NCI-H1105 (cell line): ENCODE results near the gene LMF1.

ENCODE experiments used
- DNase-seq: peaks from one replicate; lab custom pipeline; 2025; lab: John Stamatoyannopoulos, UW

Gene LMF1

DNA sequence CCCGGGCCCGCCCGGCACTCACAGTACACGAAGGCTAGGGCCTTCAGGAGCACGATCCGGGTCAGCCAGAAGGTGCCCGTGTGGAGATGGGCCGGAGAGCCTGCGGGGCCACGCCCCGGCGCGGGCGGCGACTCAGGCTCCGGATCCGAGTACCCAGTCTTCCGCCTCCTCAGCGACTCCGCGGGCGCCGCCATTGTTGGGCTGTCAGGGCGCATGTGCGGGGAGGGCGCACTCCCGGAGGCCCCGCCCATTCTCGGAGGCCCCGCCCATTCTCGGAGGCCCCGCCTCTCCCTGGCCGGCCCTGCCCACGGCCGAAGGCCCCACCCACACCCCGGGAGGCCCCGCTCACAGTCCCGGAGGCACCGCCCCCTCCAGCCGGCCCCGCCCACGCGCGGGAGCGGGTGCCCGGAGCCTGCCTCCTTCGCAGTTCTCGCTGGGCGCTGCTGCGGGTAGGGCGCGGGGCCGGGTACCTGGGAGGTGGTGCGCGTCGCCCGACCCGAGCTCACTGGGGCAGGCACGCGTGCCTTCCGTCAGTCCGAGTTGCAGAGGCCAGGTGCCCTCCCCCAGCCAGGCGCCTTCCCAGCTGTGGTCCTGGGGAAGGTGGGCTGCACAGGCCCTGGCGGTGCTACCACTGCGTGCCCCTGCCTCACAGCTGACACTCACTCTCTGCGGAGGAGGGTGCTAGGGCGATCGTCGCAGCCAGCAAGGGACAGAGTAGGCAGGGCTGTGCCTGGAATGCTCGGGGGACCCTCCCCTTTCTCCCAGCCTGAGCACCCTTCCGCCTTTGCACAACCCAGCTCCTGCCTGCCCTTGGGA is at the start of gene LMF1:
TSS of gene LMF1 (minus strand) at position 219 of the 816 bp plus-strand sequence. CDS start at position 215, 4 bp downstream.
- DNase-seq = peak; percentile 83

- DNase-seq = no peak
These were observed 49.3 kb upstream of the LMF1 start for GRCh38 chr16:1020091-1020399.

GRCh38 chr16:1019231-1020090 is 48.7 kb upstream of the LMF1 start:
- no peak for DNase-seq

- no peak for DNase-seq
These were observed 47.8 kb upstream of the LMF1 start for GRCh38 chr16:1018447-1019198.

DNA sequence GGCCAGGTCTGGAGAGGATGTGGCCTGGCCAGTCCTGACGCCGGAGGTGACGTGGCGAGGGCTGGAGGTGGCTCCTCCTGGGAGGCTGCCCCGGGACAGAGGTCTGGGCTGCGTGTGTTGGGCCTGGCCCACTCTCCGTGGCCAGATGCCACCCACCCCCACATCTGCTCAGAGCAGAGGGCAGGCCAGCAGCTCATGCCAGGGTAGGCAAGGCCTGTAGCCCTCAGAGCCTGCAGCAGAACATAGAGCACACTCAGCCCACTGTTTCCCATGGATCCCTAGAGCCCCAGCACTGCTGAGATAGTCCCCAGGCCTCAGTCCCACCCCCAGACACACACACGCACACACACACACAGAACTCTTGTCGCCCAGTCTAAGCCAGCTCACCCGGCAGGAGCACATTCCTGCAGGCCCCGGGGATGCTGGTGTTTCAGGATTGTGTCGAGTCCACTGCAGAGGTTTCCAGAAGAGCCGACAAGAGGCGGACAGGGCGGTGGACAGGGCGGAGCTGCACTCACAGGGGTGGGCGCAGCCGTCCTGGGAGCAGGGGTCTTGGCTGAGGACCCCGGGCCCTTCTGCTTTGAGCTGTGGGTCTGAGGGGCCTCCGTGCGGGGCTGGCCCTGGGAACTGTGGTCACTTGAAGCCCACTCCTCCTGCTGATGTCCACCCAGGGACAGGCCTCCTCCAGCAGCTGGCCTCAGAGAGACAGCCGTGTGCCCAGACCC is 44.1 kb upstream of the LMF1 start:
- no peak for DNase-seq

GRCh38 chr16:1014221-1014620 is 43.4 kb upstream of the LMF1 start:
- no peak for DNase-seq

DNA sequence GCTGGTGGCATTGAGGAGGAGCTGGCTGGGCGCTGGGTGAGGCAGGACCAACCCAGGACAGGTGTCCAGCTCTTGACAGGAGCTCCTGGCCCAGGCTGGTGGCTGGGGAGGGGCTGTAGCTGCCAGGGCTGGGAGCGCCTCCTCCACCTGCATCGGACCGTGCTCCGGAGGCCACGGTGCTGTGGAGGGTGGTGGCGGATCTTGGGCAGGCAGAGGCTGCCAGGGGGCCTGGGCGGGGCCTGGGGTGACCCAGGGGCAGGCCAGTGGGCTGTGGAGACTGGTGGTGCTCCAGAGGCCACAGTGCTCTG is 42.8 kb upstream of the LMF1 start:
- DNase-seq = no peak

DNA sequence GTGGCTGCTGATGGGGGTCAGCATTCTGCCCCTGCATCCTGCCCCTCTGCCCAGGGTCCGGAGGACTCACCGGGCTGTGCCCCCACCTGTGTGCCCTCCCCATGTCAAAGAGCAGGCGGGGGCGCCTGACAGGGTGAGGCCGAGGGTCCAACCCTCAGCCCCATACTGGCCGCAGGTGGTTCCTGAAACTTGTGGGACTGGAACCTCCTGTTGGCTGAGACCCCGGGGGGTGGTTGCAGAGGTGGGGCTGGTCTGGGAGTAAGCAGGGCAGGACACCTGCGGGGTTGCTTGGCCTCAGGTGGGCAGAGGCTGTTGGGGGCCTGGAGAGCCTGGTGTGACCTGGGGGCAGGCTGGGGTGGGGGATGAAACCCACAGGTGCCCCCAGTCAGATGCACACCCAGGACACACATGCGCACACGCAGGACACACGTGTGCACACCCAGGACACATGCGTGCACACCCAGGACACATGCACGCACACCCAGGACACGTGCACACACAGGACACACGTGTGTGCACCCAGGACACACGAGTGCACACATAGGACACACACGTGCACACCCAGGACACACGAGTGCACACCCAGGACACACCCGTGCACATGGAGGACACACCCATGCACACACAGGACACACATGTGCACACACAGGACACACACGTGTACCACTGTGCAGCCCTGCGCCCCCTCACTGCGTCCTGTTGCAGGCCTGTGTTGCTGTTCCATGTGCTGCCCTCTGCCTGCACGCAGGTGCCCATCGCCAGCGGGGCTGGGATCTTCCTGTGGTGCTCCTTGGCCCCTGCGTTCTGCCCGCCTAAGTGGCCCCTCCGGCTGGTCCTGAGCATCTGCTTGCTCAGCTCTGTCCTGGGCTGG is 42.2 kb upstream of the LMF1 start:
- DNase-seq = no peak

DNA sequence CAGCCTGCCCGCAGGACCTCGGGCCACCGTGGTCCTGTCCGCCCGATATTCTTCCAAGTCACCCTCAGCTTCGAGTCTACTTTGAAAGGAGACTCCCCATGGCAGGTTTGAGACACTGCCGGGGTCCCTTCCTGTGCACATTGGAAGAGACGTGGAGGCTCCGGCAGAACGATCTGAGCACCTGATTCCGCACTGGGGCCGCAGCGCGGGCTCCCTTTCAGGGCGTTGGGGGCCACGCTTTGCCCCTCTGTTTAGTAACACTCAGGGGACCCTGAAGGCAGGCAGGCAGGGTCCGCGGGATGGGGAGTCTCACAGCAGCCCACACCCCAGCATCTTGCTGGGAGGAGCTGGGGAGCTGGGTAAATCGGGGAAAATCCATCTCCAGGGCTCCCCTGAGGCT is 41.4 kb upstream of the LMF1 start:
- DNase-seq = no peak

DNA sequence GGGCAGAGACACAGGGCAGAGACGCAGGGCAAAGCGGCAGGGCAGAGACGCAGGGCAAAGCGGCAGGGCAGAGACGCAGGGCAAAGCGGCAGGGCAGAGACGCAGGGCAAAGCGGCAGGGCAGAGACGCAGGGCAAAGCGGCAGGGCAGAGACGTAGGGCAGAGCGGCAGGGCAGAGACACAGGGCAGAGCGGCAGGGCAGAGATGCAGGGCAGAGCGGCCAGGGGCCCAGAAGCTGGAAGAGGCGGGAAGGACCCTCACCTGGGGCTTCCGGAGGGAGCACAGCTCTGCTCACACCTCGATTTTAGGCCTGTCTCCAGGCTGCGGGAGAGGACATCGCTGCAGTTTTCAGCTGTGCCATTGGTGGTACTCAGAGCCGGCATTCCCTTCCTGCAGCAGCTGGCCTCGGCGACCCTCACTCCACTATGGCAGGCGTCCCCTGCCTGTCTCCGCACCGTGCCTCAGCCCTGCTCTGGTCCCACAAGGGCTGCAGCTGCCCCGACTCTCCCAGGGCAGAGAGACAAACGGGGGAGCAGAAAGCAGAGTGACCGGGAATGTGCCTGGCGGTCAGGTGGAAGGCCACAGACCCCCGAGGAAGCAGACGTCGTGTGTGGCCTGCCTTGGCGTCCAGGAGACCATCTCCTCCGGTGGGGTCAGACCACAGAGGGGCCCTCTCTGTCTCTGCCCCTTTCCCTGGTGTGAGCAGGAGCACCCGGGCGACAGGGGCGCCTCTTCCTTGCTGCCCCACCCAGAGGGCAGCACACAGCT is 40.7 kb upstream of the LMF1 start:
- no peak for DNase-seq

DNA sequence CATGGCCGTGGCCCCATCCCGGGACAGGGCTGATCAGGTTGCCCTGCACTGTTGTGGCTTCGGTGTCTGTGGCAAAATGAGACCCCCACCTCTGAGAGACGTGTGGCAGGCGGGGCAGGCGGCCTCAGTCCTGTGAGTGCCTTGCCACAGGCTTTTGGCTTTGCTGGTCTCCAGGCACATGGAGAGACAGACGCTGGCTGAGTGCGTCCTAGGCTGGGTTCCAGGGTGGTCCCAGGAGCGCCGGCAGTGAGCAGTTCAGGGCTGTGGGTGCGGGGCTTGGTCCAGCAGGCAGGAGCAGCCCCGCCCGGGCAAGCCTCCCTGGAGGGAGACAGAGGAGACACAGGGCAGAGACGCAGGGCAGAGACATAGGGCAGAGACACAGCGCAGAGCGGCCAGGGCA is 40.0 kb upstream of the LMF1 start:
- no peak for DNase-seq

DNA sequence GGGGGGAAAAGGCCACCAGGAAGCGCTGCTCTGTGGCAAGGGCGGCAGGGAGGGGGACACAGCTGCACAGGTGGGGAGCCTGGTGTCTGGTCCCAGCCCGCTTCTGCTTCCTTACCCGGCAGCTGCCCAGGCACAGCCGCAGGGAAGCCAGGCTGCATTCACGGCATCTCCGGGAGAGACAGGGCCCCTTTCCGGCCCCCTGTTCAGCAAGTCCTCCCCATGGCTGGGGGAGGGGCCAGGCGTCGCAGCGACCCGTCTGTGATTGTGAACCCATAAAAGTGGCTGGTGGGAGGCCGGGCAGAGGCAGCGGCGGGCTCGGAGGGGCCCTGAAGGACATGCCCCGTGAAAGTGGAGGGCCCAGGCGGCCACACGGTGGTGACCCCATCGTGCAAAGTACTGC is 39.5 kb upstream of the LMF1 start:
- DNase-seq = no peak

- DNase-seq = no peak
These were observed 38.8 kb upstream of the LMF1 start for GRCh38 chr16:1009358-1010150.

- DNase-seq = no peak
These were observed 37.3 kb upstream of the LMF1 start for GRCh38 chr16:1008085-1008484.

- no peak for DNase-seq
These were observed 36.6 kb upstream of the LMF1 start for GRCh38 chr16:1007284-1007850.

GRCh38 chr16:1006781-1007180 is 36.0 kb upstream of the LMF1 start:
- DNase-seq = no peak

- no peak for DNase-seq
These were observed 34.5 kb upstream of the LMF1 start for GRCh38 chr16:1005286-1005685.

- DNase-seq = no peak
These were observed 32.9 kb upstream of the LMF1 start for GRCh38 chr16:1003391-1004347.
